ENCODE data around the gene C14orf39.

C14orf39 gene

GRCh38 chr14:60485598-60486251 lies at the start of gene C14orf39:
TSS of gene C14orf39 (minus strand) at chr14:60486063. CDS start at chr14:60485078, 985 bp downstream.
- no peak for DNase-seq

DNA sequence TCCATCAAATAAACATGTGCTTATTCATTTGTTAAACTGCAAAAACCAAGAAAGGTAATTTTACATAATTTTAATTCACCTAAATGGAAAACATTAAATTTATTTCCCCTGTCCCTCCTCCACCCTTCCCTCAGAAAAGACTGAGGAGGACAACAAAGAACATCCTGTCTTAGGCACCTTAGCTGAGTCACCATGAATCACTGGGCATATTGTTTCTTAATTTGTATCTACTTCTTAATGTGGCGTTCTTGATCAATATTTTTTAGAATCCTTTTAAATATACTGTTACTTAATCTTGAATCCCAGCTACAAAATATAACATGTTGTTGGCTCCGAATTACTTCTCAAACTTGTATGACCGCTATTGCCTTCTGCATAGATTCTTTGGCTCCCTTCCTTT lies 46.6 kb upstream of the C14orf39 start:
- DNase-seq, result no peak

- no peak for DNase-seq
Observed at GRCh38 chr14:60515511-60516289, 29.8 kb upstream of the C14orf39 start.

- no peak for DNase-seq
Observed at GRCh38 chr14:60514741-60515491, 29.1 kb upstream of the C14orf39 start.

DNA sequence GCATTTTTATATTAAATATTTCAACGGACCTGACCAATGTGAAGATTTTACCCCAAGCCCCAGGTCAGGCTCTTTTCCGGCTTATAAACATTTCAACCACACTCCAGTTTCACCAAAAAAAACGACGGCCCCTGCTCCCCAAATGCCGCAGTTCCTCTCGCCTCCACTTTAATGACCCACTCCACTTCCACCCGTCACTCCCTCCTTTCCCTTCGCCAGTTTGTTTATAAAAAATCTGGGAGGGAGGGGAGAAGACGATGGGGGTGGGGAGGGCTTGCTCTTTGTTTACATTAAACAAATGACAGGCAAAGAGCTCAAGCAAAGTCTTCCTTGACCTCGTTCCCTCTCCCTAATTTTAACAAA lies 28.5 kb upstream of the C14orf39 start:
- DNase-seq, result no peak

GRCh38 chr14:60512973-60513571 lies 27.2 kb upstream of the C14orf39 start:
- no peak for DNase-seq

GRCh38 chr14:60512126-60512525 lies 26.3 kb upstream of the C14orf39 start:
- DNase-seq, result no peak

- DNase-seq, result no peak
Observed at GRCh38 chr14:60510951-60511599, 25.2 kb upstream of the C14orf39 start.

DNA sequence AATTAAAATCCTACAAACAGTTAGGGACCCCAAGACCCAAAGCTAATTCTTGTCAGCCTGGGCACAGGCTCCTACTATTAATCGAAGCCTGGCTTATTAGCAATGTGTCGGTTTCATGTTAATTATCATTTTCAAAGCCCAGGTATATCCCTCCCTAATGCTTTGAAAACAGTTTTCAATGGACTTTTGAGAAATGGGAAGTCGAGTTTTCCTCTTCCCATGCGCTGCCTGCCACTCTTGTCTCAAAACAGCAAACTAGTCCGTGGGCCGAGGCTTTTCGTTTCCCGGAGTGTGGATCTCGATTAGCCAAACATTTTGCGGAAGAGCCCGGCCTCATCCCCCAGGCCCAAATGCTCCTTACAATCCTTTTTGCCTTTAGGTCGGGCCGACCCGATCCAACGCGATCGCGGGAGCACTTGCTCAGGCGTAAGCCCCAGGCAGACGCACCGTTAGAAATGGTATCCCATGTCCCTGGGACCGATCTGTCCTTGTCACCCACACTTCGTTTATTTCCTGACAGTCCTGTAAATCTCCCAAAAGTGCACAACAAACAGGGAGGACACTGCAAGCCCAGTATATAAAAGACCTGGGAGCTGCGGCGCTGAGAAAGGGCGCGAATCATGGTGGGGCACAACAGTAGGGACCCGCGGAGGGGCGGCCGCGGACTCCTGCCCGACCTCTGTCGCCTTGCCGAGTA lies 24.5 kb upstream of the C14orf39 start:
- no peak for DNase-seq

DNA sequence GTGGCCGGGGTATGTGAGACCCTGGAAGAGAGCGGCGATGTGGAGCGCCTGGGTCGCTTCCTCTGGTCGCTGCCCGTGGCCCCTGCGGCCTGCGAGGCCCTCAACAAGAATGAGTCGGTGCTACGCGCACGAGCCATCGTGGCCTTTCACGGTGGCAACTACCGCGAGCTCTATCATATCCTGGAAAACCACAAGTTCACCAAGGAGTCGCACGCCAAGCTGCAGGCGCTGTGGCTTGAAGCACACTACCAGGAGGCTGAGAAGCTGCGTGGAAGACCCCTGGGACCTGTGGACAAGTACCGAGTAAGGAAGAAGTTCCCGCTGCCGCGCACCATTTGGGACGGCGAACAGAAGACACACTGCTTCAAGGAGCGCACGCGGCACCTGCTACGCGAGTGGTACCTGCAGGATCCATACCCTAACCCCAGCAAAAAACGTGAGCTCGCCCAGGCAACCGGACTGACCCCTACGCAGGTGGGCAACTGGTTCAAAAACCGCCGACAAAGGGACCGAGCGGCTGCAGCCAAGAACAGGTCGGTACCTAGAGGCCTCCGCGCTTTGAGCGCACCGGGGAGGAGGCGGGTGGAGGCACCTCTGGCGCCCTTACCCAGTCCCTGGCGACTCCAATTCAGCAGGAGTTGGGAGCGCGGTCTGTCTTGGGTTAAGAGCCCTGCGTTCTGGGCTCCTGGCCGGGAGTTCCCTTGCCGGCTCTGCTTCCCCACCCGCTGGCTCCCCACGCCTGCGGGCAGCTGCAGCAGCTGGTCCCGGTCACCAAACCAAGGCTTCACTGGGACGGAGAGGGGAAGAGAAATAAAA lies 23.8 kb upstream of the C14orf39 start:
- no peak for DNase-seq

GRCh38 chr14:60508707-60509437 lies 23.0 kb upstream of the C14orf39 start, which contains the start of gene SIX6:
TSS of gene SIX6 (plus strand) at chr14:60509146. CDS start at chr14:60509399, 253 bp downstream.
- DNase-seq, result no peak

- DNase-seq, result no peak
Observed at GRCh38 chr14:60508363-60508706, 22.5 kb upstream of the C14orf39 start.

GRCh38 chr14:60506985-60507829 lies 21.3 kb upstream of the C14orf39 start:
- no peak for DNase-seq

DNA sequence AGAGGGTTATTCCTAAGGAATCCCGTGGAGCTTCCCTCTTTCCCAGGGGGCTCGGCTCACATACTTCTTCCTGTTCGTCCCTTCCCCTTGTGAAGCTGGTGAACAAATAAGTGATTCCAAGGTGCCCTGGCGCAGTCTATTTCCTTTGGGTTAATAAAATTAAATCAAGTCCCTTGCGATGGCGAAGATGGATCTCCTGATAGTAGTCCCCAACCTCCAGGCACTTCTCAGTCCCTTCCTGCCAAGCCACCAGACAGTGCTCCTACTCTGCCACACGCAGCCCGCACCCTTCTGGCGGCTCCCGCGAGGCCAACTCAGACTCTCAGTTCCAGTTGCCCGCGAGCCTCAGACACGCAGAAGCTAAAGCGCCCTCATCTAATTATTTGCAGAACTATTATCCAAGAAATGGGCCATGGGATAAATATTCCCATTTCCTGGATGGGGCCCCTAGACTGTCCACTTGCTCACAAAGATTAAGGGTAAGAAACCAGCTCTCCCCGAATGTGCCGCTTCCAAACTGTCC lies 20.7 kb upstream of the C14orf39 start:
- no peak for DNase-seq

- no peak for DNase-seq
Observed at GRCh38 chr14:60506010-60506409, 20.1 kb upstream of the C14orf39 start.

GRCh38 chr14:60505448-60505847 lies 19.6 kb upstream of the C14orf39 start:
- no peak for DNase-seq

DNA sequence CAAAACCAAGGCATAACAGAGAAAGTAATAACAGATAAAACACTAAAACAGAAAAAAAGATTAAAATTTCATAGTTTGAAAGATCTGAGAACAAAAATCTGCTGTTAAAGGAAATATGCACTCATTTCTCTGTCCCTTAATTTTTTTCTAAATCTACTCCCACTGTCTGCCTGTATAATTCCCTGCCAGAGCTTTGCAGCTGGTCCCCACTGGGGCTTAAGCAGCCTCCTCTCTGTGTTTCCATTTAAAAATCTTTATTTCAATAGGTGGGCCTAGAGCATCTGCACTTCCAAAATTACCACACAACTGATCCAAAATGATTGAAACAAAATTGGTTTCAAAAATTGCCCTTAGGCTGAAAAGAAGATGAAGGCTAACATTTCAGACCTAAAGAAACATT lies 16.7 kb upstream of the C14orf39 start:
- no peak for DNase-seq

DNA sequence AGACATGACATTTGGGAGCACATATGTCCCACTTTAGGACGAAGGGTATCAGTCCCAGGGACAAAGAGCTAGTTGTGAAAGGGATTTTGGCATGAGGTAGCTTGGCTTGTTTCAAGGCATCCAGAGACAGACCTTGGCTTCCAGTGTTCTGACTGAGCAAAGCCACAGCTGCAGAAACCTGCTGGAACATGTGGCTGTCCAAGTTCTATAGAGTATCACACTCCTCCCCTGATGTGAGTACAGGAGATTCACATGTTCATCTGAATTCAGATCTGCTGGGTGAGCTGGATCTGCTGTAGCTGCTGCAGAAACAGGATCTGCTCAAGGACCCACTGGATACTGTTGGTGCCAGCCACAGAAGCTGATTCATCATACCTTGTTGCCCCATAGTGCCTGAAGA lies 10.1 kb upstream of the C14orf39 start:
- DNase-seq, result no peak

GRCh38 chr14:60490270-60490669 lies 4.4 kb upstream of the C14orf39 start:
- no peak for DNase-seq

Data from CD4-positive, alpha-beta T cell treated with Interleukin-21 for 1 hour (primary cell).